Measurements from ENCODE around the gene SF3A1. TPM values are rescaled to one million over a fixed set of nuclear protein-coding genes. Genes with fewer than 3 reads are reported as not detected.

Gene SF3A1
- total RNA-seq, 2 experiments from 2014 or later, result 225 to 226 TPM

DNA sequence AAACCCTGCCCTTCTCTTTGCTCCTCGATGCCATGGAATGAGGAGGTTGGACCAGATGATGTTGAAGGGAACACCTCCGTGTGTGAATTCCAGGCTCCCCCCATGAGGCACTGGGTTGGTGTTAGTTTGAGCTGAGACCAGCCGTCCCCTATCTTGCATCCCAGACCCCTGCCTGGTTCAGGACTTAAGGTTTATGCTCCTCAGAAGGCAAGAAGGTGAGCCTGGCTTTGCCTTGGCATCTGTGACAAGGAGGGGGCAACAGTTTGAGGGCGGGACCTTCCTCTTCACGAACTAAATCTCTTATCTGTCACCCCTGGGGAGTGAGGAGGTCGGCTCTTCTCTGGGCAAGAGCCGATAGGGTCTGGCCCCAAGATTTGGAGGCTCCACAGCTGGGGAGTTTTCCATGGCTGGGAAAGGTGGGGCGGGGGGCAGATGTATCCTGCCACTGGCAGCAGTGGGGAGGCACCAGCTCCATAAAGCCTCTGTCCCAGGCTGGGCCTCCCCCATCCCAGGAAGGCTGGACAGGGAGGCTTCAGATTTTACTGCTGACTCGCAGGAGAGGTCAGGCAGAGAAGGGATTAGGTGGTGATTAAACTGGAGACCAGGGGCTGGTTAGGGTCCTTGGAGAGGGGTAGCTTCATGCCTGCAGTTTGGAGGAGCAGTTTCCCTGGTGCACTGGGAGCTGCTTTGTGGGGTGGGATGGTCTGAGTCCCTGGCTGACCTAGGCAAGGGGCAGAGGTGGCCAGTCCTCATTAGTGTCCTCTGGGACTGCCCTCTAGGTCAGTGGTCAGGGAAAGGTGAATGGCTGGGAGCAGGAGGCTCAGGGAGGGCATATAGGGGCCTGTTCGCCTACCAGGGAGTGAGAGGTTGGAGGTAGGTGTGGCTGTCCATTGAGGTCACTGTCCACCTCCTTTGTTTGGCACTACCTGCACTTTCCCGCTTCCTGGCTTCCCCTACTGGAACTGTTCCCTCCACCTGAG is 41.3 kb upstream of the SF3A1 start:
- Mint-ChIP-seq H3K36me3 (ENCODE audit: low read depth) (peaks cover 6% of the 10 kb centered on the region), H3K27me3 (peaks cover 4% of the 10 kb centered on the region), H3K9me3 (no peaks in the 10 kb centered on the region), H3K4me3 (peak overlapping the region; percentile 69), H3K4me1 (peaks cover 34% of the 10 kb centered on the region), H3K27ac (no peak overlapping the region)
- POLR2A ChIA-PET, result interaction anchor here (0.7 to 12.2 kb wide), 8 partner anchors 8 to 109 kb away, joined by 3 to 115 read pairs (median 4); partner anchors contain the start of genes CASTOR1, CCDC157, MTFP1 and SF3A1
- no peak for DNase-seq
- CTCF ChIA-PET, result interaction anchor here (1.0 to 2.7 kb wide), 8 partner anchors 10 to 351 kb away, joined by 3 to 17 read pairs (median 4); partner anchors contain the start of gene RNF215

GRCh38 chr22:30396871-30397655 is 40.4 kb upstream of the SF3A1 start, which contains the start of gene SEC14L2:
Gene SEC14L2, plus strand, starts transcription at chr22:30397018. Its CDS starts 99 bp downstream, at chr22:30397117.
- POLR2A ChIA-PET, result interaction anchor here (0.7 to 12.2 kb wide), 9 partner anchors 9 to 172 kb away, joined by 3 to 115 read pairs (median 3); partner anchors contain the start of genes CASTOR1, CCDC157, MTFP1 and SF3A1
- Mint-ChIP-seq H3K36me3 (ENCODE audit: low read depth) (peaks cover 5% of the 10 kb centered on the region), H3K9me3 (no peaks in the 10 kb centered on the region), H3K4me3 (peak within 1 kb of the TSS; percentile 80), H3K27ac (peak within 1 kb of the TSS; percentile 35), H3K27me3 (peaks cover 4% of the 10 kb centered on the region), H3K4me1 (peaks cover 38% of the 10 kb centered on the region)
- DNase-seq, result peak; percentile 62
- CTCF ChIA-PET, result interaction anchor here (0.9 to 2.7 kb wide), 10 partner anchors 9 to 350 kb away, joined by 3 to 17 read pairs (median 4); partner anchors contain the start of gene RNF215

DNA sequence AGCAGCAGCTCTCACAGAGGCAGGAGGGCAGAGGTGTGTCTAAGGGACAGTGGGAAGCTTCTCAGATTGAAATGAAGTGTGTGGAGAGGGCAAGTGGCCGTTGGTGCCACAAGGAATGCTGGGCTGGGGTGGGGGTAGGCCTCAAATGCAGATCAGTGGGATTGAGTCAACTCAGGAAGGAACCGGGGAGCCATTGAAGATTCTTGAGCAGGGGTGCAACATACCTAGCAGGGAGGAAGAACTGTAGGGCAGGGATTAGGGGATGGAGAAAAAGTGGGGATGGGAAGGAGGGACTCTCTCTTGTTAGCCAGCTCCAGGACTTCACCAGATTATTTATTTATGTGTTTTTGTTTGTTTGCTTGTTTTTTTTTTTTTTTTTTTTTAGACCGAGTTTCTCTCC is 37.2 kb upstream of the SF3A1 start:
- Mint-ChIP-seq H3K27me3 (peaks cover 6% of the 10 kb centered on the region), H3K27ac (no peak overlapping the region), H3K9me3 (peaks cover 3% of the 10 kb centered on the region), H3K4me1 (peaks cover 52% of the 10 kb centered on the region), H3K36me3 (ENCODE audit: low read depth) (no peaks in the 10 kb centered on the region), H3K4me3 (no peak overlapping the region)
- POLR2A ChIA-PET, result interaction anchor here (12.2 kb wide), 1 partner anchor 31 kb away, joined by 115 read pairs; the partner anchor contains the start of gene MTFP1
- CTCF ChIA-PET, result interaction anchor here (7.2 to 8.7 kb wide), 2 partner anchors 30 to 104 kb away, joined by 100 to 185 read pairs; partner anchors contain the start of genes CASTOR1 and MTFP1
- no peak for DNase-seq

DNA sequence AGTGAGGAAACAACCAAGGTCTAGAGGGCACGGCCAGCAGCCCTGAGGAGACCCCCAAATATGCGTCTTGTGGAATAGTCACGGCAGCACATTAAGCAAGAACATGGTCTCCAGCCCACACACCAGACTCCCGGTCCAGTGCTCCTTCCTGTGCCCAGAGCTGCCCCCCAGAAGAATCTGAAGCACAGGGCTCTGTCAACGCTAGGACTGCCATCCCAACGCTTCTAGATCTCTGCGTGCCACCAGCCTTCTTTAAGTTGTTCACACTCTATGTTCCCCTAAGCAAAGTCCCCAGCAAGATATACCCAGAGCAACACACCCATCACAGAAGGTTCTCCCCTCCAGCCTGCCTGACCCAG is 36.6 kb upstream of the SF3A1 start:
- H3K27ac Mint-ChIP-seq, result no peak overlapping the region
- POLR2A ChIA-PET, result interaction anchor here (3.4 to 12.2 kb wide), 2 partner anchors 31 to 105 kb away, joined by 15 to 115 read pairs; partner anchors contain the start of genes CASTOR1 and MTFP1

GRCh38 chr22:30392661-30393321 is 36.1 kb upstream of the SF3A1 start:
- H3K9me3 Mint-ChIP-seq, result peaks cover 3% of the 10 kb centered on the region
- peaks cover 48% of the 10 kb centered on the region for H3K4me1 Mint-ChIP-seq
- H3K27ac Mint-ChIP-seq, result no peak overlapping the region
- DNase-seq, result no peak
- peaks cover 4% of the 10 kb centered on the region for H3K27me3 Mint-ChIP-seq
- CTCF ChIA-PET, result interaction anchor here (1.0 to 8.7 kb wide), 6 partner anchors 10 to 103 kb away, joined by 3 to 185 read pairs (median 7); partner anchors contain the start of genes CASTOR1 and MTFP1
- no peaks in the 10 kb centered on the region for H3K36me3 Mint-ChIP-seq (ENCODE audit: low read depth)
- POLR2A ChIA-PET, result interaction anchor here (0.9 to 12.2 kb wide), 4 partner anchors 9 to 104 kb away, joined by 3 to 115 read pairs (median 10); partner anchors contain the start of genes CASTOR1 and MTFP1
- no peak overlapping the region for H3K4me3 Mint-ChIP-seq

More for the DNA sequence above, 36.6 kb upstream of the SF3A1 start:
- Mint-ChIP-seq H3K4me1 (peaks cover 51% of the 10 kb centered on the region), H3K9me3 (peaks cover 3% of the 10 kb centered on the region), H3K27me3 (peaks cover 6% of the 10 kb centered on the region), H3K36me3 (ENCODE audit: low read depth) (no peaks in the 10 kb centered on the region), H3K4me3 (no peak overlapping the region)
- CTCF ChIA-PET, result interaction anchor here (1.6 to 8.7 kb wide), 3 partner anchors 30 to 104 kb away, joined by 10 to 185 read pairs (median 100); partner anchors contain the start of genes CASTOR1 and MTFP1
- DNase-seq, result no peak

GRCh38 chr22:30390974-30391691 is 34.4 kb upstream of the SF3A1 start:
- Mint-ChIP-seq H3K4me3 (no peak overlapping the region), H3K27me3 (peaks cover 2% of the 10 kb centered on the region), H3K4me1 (peaks cover 46% of the 10 kb centered on the region), H3K9me3 (peaks cover 3% of the 10 kb centered on the region), H3K27ac (peak overlapping the region; percentile 61), H3K36me3 (ENCODE audit: low read depth) (no peaks in the 10 kb centered on the region)
- peak; percentile 81 for DNase-seq
- ChIA-PET CTCF (interaction anchor here (0.7 to 8.7 kb wide), 20 partner anchors 8 to 287 kb away, joined by 3 to 185 read pairs (median 4); partner anchors contain the start of genes CASTOR1 and MTFP1), POLR2A (interaction anchor here (3.4 to 12.2 kb wide), 2 partner anchors 34 to 103 kb away, joined by 15 to 115 read pairs; partner anchors contain the start of genes CASTOR1 and MTFP1)

- Mint-ChIP-seq H3K4me3 (peak within 1 kb of the TSS; percentile 77), H3K27me3 (peaks cover 2% of the 10 kb centered on the region), H3K36me3 (ENCODE audit: low read depth) (no peaks in the 10 kb centered on the region), H3K27ac (peak within 1 kb of the TSS; percentile 52), H3K4me1 (peaks cover 36% of the 10 kb centered on the region), H3K9me3 (peaks cover 3% of the 10 kb centered on the region)
- DNase-seq, result peak; percentile 82
- CTCF ChIA-PET, result interaction anchor here (0.5 to 8.7 kb wide), 30 partner anchors 9 to 285 kb away, joined by 3 to 185 read pairs (median 4); partner anchors contain the start of genes CASTOR1, CCDC157, MTFP1 and OSM
- POLR2A ChIA-PET, result interaction anchor here (1.0 to 5.7 kb wide), 4 partner anchors 30 to 124 kb away, joined by 3 to 66 read pairs (median 6); partner anchors contain the start of genes CASTOR1, CCDC157 and SF3A1
Measured at GRCh38 chr22:30386960-30387827, 30.5 kb upstream of the SF3A1 start, which contains the start of gene RNF215. Gene RNF215, minus strand, starts transcription at chr22:30387411. Its CDS starts 98 bp downstream, at chr22:30387313.

DNA sequence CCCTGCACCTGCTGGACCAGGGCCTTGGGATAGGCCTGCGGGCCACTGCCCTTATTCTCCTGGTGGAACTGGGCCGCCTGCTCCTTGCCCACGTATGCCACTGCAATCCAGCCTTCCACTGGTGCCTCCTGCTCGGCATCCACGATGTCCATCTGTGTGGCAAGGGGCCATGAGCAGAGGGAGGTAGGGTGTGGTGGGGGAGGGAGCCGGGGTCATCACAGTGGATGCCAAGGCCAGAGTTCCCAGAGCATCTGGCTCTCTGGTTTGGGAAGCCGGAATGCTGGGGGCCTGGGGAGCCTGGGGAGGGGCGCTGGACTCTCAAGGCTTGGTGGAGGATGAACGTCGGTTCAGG is 29.9 kb upstream of the SF3A1 start:
- Mint-ChIP-seq H3K27me3 (peaks cover 2% of the 10 kb centered on the region), H3K36me3 (ENCODE audit: low read depth) (no peaks in the 10 kb centered on the region), H3K4me1 (peaks cover 34% of the 10 kb centered on the region), H3K4me3 (peak overlapping the region; percentile 77), H3K27ac (no peak overlapping the region), H3K9me3 (peaks cover 3% of the 10 kb centered on the region)
- DNase-seq, result no peak
- ChIA-PET POLR2A (interaction anchor here (1.0 to 5.7 kb wide), 4 partner anchors 30 to 98 kb away, joined by 3 to 66 read pairs (median 5); partner anchors contain the start of genes CASTOR1, CCDC157 and SF3A1), CTCF (interaction anchor here (1.0 to 7.2 kb wide), 6 partner anchors 10 to 123 kb away, joined by 4 to 185 read pairs (median 9); partner anchors contain the start of genes CASTOR1 and SEC14L2)

DNA sequence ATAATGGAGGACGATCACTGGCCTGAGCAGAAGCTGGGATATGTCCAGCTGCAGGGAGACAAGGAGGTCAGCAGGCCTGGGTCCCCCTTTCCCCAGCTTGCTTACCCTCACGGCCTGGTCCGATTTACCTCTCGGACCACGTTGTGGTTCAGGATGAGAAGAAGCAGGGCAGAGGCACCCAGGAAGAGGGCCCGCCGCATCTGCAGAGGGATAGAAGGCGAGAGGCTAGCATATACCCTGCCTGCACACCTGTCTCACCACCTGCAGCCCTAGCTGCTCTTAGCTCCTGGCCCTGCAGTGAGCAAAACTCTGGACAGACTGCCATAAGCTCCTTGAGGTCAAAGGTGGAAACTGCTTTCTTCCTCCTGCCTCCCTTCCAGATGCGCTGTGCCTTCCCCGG is 29.2 kb upstream of the SF3A1 start:
- Mint-ChIP-seq H3K4me1 (peaks cover 27% of the 10 kb centered on the region), H3K9me3 (peaks cover 3% of the 10 kb centered on the region), H3K27me3 (peaks cover 2% of the 10 kb centered on the region), H3K36me3 (ENCODE audit: low read depth) (no peaks in the 10 kb centered on the region), H3K4me3 (peak overlapping the region; percentile 77), H3K27ac (no peak overlapping the region)
- ChIA-PET CTCF (interaction anchor here (0.6 to 3.4 kb wide), 10 partner anchors 11 to 278 kb away, joined by 3 to 59 read pairs (median 4); partner anchors contain the start of genes CASTOR1 and SEC14L2), POLR2A (interaction anchor here (1.0 to 5.7 kb wide), 2 partner anchors 30 to 97 kb away, joined by 4 to 66 read pairs; partner anchors contain the start of gene CASTOR1)
- no peak for DNase-seq

DNA sequence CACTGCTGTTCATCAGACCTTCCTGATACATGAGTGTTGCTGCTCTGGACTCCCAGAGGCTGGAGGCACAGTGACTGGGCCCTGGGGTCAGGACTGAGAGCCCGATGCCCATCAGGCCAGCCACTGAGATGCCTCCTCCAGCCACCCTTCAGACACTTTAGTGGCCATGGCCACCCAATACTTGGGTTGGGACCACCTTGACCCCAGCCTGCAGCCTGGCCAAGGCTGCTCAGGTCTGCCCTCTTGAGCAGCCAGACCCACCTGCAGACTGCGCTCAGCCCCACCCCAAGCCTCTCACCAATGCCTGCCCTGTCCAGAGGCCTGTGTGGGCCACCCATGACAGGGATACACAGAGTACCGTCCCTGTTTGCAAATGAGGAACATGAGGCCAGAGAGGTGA is 26.4 kb upstream of the SF3A1 start:
- DNase-seq, result no peak
- Mint-ChIP-seq H3K9me3 (no peaks in the 10 kb centered on the region), H3K4me3 (no peak overlapping the region), H3K27ac (no peak overlapping the region), H3K36me3 (ENCODE audit: low read depth) (no peaks in the 10 kb centered on the region), H3K27me3 (no peaks in the 10 kb centered on the region), H3K4me1 (peaks cover 12% of the 10 kb centered on the region)
- POLR2A ChIA-PET, result interaction anchor here (1.2 to 5.7 kb wide), 3 partner anchors 56 to 94 kb away, joined by 3 to 66 read pairs (median 4); partner anchors contain the start of genes CASTOR1 and TBC1D10A
- CTCF ChIA-PET, result interaction anchor here (0.9 to 3.4 kb wide), 3 partner anchors 8 to 95 kb away, joined by 3 to 59 read pairs (median 15); partner anchors contain the start of gene CASTOR1
